Measurements from ENCODE around the gene TNPO1.
A peak's percentile ranks its signal among the peaks of the same experiment; 100 is the strongest.
"Not testable (repeated sequence)": the region's sequence is repeated elsewhere in the genome, so short reads cannot be mapped to it uniquely, and the experiment has no call there.

The TNPO1 gene

DNA sequence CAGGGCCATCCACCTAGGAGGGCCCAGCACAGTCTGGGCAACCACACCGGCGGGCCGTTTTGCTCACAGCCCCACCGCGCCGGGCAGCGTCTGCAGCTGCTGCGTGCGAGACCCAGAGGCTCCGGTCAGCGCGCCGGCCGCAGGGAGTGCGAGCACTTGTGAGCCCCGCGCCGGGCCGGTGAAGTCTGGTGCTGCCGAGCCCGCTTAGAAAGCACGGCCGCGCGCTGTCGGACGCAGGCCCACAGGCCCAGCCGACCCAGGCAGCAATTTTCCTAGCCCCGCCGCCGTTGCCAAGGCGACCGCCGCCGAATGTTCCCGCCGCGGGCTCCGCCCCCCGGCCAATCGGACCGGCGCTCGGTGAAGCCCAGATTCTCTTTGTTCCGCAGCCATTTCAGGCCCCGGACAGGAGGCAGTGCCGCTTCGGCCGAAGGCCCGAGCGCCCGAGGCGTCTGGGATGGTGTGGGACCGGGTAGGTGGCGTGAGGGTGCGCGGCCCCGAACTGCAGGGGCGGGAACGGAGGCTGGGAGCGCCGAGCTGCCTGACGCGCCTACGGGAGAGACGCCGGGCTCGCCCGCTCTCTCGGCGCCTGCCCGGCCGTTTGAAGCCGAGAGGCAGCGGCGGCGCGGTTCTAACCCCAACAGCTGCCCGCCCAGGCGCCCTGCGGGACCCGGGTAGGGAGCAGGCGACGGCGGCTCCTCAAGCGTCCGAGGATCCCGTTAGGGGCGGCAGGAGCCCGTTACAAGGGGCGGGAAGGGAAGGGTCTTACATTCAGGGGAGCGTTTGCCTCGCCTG is at the start of gene TNPO1:
Gene TNPO1 (plus strand): TSS at position 378 of the 792 bp plus-strand sequence. CDS start 77 bp downstream, at position 455.
- DNase-seq (ENCODE audit: low read depth) = peak; percentile 79

GRCh38 chr5:72767289-72768010 is 49.0 kb upstream of the TNPO1 start:
- DNase-seq (ENCODE audit: low read depth) = no peak

DNA sequence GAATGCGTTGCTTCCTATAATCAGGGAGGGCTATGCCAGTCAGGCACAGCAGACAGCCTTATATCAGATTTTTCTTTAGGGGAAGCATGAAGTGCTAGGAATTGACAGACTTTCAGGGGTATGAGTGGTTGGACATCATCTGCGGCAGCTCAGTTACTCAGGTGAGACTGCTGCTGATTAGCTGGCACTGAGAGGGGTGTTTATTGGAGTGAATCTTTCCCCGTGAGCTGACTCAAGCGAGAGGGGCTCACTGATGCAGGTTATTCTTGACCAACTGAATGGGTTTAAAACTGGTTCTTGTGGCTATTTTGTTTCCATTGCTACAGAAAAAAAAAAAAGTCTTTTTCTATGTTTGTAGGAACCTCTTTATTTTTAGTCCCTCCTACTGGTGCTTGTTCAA is 46.2 kb upstream of the TNPO1 start:
- DNase-seq (ENCODE audit: low read depth) = no peak

DNA sequence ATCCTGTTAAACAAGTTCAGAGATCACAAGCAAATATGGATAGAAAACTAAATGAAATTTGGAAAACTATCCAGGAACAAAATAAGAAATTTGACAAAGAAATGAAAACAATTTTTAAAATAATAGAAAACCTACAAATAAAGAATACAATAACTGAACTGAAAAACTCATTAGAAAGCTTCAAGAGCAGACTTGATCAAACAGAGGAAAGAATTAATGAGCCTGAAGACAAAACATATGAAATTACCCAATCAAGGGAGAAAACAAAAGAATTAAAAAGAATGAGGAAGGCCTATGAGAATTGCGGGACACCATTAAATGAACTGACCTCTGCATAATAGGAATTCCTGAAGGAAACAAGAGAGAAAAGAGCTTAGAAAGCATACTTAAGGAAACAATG is 39.8 kb upstream of the TNPO1 start:
- no peak for DNase-seq (ENCODE audit: low read depth)

GRCh38 chr5:72779520-72779919 is 36.9 kb upstream of the TNPO1 start:
- DNase-seq (ENCODE audit: low read depth) = no peak

GRCh38 chr5:72783354-72783753 is 33.1 kb upstream of the TNPO1 start:
- no peak for DNase-seq (ENCODE audit: low read depth)

GRCh38 chr5:72784129-72784528 is 32.3 kb upstream of the TNPO1 start:
- no peak for DNase-seq (ENCODE audit: low read depth)

GRCh38 chr5:72785801-72786200 is 30.7 kb upstream of the TNPO1 start:
- DNase-seq (ENCODE audit: low read depth) = no peak

DNA sequence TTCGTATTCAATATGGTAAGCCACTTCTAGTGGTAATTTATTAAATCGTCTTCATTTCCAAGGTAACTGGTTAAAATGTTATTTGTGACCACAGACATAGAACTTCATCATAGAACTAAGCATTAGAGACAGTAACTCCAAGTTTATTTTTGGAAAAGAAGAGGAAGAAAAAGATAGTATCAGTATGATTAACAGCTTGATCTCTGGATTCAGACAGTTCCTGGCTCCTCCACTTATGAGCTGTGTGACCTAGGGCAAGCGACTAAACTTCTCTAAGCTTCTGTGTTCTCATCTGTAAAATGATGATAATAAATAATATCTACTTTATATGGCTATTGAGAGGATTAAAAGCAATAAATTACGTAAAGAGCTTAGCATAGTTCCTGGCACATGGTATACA is 29.8 kb upstream of the TNPO1 start:
- DNase-seq (ENCODE audit: low read depth) = no peak

DNA sequence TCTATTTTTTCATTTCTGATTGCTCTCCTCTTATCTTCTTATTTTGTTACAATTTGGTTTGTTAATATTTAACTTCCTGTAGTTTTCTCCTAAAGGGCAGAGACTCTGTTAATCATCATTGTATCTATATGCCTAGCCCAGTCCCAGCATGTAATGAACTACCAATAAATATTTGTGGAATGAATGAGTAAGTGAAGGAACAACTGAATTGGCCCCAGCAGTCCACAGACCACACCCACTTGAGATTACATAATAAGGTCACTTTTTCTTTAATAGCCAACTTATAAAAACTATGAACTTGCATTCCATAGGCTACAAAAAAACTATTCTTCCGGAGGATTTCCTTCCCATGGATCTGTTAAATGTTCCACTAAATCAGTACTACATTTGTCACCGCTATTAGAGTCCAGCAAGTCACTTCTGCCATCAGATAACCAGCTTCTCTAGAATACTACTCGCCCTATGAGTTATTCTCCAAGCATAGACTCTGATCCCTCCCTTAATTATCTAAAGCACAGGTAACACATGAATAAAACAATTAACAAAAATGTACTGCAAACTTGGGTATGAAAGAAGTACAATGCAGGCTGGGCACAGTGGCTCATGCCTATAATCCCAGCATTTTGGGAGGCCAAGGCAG is 27.5 kb upstream of the TNPO1 start:
- DNase-seq (ENCODE audit: low read depth) = no peak

DNA sequence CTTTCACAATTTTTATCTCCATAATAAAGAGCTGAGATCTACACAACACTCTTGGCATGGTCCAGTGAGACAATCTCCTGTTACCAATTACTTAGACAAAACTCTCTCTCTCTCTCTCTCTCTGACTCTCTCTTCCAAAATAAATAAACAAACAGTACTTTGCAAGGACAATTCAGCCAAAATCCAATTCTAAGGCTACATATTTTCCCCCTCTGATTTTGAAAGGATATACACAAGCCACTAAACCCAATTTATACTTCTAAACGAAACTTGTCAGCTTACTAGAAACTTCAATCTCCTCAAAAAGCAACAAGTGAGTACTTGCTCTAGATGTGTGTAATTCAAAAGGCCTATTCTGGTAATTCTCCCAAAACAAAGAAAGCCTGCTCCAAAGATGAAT is 26.3 kb upstream of the TNPO1 start:
- DNase-seq (ENCODE audit: low read depth) = no peak

DNA sequence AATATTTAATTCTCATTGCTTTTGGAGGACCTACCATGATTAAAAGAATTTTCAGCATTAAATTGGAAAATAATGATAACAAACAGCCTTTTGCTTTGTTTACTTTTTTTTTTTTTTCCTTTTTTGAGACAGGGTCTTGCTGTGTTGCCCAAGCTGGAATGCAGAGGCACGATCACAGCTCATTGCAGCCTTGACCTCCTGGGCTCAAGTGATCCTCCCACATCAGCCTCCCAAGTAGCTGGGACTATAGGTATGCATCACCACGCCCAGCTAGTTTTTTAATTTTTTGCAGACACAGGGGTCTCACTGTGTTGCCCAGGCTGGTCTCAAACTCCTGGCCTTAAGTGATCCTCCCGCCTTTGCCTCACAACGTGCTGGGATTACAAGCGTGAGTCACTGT is 23.8 kb upstream of the TNPO1 start:
- not testable (repeated sequence) for DNase-seq (ENCODE audit: low read depth)

GRCh38 chr5:72796001-72796400 is 20.5 kb upstream of the TNPO1 start:
- DNase-seq (ENCODE audit: low read depth) = no peak

DNA sequence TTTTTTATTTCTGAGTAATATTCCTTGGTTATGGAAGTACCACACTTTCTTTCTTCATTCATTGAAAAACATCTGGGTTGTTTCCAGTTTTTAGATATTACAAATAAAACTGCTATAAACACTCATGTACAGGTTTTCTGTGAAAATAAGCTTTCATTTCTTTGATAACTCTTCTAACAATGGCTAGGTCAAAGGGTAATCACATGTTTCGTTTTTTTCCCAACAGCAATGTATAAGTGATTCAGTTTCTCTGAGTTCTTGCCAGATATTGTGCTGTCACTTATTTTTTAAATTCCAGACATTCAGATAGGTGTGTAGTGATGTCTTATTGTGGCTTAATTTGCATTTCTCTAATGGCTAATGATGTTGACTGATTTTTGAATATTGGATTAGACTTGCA is 16.7 kb upstream of the TNPO1 start:
- no peak for DNase-seq (ENCODE audit: low read depth)

DNA sequence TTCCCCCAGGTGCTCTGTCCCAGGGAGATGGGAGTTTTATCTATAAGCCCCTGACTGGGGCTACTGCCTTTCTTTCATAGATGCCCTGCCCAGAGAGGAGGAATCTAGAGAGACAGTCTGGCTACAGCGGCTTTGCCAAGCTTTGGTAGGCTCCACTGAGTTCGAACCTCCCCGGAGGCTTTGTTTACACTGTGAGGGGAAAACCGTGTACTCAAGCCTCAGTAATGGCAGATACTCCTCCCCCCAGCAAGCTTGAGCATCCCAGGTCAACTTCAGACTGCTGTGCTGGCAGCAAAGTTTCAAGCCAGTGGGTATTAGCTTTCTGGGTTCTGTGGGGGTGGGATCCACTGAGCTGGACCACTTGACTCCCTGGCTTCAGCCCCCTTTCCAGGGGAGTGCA is 7.8 kb upstream of the TNPO1 start:
- not testable (repeated sequence) for DNase-seq (ENCODE audit: low read depth)

DNA sequence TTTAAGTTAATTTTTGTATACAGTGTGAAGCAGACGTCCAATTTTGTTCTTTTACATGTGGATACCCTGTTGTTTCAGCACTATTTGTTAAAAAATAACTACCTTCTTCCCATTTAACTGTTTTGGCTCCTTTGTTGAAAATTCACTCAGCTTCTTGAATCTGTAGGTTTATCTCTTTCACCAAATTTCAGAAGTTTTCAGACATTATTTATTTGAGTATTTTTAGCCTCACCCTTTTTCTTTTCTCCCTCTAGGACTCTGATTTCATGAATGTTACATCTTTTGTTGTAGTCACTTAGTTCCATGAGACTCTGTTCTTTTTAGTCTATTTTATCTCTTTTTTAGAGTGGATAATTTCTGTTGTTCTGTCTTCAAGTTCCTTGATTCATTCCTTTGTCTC is 4.6 kb upstream of the TNPO1 start:
- no peak for DNase-seq (ENCODE audit: low read depth)

DNA sequence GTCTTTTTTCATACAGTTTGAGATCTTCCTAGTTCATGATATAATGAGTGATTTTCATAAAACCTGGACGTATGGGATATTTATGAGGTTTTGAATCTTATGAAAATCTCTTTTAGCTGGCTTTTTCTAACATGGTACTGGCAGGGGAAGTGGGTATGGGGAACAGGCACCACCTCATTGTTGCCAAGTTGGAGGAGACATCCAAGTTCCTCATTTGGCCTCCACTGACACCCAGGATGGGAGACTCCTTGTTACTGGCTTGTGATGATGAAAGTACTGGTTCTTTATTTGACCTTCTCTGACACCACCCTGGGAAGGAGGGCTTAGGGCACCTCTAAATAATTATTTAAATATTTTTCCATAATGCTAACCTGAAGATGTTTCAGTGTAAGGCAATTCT is 4.0 kb upstream of the TNPO1 start:
- no peak for DNase-seq (ENCODE audit: low read depth)

DNA sequence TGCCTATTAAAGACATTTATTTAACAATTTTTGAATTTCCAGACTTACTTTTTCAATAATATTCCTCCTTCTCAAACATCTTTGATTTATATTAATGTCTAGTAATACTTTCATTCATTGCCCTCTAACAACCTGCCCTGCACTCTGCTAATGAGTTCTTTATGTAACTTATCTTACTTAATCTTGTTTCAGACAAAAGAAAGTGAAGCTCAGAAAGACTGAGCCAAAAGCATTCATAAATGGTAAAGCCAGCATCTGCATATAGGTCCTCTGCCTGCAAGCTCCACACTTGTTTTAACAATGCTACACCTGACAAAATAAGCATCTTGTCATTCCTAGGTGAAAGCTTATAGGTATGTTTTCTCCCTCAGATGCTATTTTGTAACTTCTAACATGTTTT is 2.4 kb upstream of the TNPO1 start:
- no peak for DNase-seq (ENCODE audit: low read depth)

DNA sequence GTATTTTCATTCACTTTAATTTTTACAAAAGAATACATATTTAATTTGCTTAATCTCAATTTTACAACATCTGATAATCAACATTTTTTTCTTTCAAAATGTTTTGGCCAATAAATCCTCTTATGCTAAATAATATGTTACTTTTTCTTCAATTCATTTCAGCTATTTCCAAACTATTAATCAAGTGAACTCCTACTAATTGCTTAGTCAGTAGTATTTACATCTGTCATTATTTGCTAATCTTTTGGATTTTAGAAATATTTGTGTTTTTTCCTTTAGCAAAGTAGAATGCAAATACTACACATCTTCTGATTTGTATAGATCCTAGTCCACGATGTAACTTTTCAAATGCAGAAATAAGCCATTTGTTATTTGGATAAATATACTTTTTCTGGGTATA is 1.6 kb upstream of the TNPO1 start:
- no peak for DNase-seq (ENCODE audit: low read depth)

DNA sequence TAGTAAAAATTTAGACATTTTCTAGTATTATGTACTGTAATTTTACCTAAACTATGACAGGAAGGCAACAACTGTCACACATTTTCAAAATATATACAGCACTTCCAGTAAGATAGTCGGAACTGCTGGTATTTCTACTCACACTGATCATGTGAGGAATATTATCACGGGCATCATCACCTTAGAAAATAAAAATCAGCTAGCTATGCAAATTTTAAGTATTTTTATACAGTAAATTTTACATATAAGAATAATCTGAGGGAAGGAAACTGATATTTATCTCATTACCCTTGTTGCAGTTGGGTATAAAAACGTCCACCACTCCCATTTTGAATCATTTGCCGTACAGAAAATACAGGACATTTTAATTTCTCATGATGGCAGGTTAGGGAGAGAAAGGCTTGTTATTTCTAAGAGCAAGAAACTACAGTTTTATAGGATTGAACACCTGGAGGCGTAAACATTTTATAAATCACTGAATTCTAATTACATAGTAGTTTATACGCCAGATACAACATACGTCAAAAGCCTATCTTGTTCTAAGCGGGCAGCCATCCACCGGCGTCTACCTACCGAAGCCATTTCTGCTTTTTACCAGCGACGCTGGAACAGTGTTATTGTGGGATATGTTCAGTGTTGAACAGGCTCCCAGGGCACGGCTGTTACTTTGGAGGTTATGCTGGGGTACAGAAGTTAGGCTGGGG is 729 bp upstream of the TNPO1 start:
- DNase-seq (ENCODE audit: low read depth) = no peak

DNA sequence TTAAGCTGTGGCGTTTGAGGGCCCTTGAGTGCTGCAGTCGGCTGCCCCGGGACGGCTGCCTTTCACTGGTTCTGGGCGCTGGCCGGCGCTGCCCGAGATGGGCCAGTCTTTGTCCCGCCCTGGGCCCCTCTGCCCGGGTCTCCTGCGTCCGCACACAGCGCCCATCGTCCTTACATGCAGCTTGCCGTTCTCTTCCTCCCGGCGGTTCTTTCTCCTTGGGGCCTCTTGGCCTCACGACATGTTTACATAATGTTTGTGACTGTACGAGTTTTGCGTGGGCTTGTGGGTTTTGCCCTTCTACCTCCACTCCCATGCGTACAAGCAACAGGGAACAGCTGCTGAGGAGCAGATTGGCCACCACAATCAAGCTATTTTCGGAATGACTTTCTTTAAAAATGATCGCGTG is 618 bp downstream of the TNPO1 start:
- DNase-seq (ENCODE audit: low read depth) = peak; percentile 23

DNA sequence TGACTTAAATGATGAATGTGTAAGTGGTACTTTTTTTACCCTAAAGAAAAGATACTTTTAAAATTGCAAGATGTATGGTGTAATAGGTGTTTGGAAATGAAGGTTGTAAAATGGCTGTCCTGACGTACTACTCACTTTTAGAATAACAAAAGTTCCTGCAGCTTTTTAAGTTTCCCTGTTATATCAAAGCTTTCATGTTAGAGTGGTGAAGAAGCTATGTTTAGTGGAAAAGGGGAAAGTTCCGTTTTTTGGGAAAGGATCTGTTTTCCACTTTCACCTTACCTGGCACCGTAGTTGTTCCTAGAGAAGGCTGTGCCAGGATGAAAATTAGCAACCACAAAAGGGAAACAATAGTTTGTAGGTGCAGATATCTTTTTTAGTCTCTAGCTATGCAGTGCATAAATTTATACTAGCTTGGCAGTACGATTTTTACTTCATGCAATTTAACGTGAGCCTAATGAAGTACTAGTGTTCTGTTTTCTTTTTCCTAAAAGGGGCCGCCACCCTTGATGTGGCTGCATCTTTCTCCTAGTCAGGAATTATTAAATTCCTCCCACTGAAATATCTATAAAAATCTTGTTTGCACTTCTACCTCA is 1.3 kb downstream of the TNPO1 start:
- no peak for DNase-seq (ENCODE audit: low read depth)

All from activated T-cell treated with anti-CD3 and anti-CD28 coated beads for 24 hours (primary cell).